Measurements from ENCODE around the gene SYNPR.

Gene SYNPR

DNA sequence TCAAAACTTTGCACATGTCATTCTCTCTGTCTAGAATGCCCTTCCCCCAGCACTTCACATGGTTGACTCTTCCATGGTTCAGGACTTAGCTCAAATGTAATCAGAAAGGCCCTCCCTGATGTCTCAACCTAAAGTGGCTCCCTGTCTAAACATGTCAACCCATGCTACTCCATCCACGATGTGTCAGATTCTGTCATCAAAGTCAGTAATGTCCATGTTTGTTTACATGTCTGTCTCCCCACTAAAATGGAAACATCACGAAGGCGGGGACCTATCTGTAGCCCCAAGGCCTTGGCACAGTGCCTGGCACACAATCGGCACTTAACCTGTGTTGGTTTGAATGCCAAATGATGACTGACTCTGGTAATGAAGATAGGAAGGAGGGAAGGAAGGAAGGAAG lies 353.6 kb downstream of the SYNPR start:
- no peaks in the 10 kb centered on the region for H3K9me2 ChIP-seq (replicated peaks; ENCODE audit: insufficient read depth, low read length)
- no peaks in the 10 kb centered on the region for H3K9me3 ChIP-seq (replicated peaks; ENCODE audit: insufficient read depth, low read length)
- no peaks in the 10 kb centered on the region for H3K79me2 ChIP-seq (ENCODE audit: low read length)
- no peaks in the 10 kb centered on the region for H3K27me3 ChIP-seq (replicated peaks; ENCODE audit: insufficient read depth, low read length)
- H3F3A ChIP-seq (ENCODE audit: insufficient read depth, low read length), result no peaks in the 10 kb centered on the region
- H3K4me3 ChIP-seq (ENCODE audit: low read length), result no peak overlapping the region
- DNase-seq, result no peak
- no peak overlapping the region for H2AFZ ChIP-seq (ENCODE audit: low read length)
- H3K4me2 ChIP-seq (ENCODE audit: low read depth, low read length), result no peak overlapping the region
- H3K27ac ChIP-seq (ENCODE audit: low read length), result no peak overlapping the region
- H3K4me1 ChIP-seq (ENCODE audit: low read length), result no peaks in the 10 kb centered on the region
- H4K20me1 ChIP-seq (ENCODE audit: insufficient read depth, low read length), result no peaks in the 10 kb centered on the region
- TF ChIP-seq EZH2 (optimal IDR thresholded peaks at IDR 0.05; ENCODE audit: low read depth, low read length) (no peak), EZH2phosphoT487 (IDR thresholded peaks at IDR 0.05; ENCODE audit: low read length) (no peak)
- TF ChIP-seq, protein P1, sequence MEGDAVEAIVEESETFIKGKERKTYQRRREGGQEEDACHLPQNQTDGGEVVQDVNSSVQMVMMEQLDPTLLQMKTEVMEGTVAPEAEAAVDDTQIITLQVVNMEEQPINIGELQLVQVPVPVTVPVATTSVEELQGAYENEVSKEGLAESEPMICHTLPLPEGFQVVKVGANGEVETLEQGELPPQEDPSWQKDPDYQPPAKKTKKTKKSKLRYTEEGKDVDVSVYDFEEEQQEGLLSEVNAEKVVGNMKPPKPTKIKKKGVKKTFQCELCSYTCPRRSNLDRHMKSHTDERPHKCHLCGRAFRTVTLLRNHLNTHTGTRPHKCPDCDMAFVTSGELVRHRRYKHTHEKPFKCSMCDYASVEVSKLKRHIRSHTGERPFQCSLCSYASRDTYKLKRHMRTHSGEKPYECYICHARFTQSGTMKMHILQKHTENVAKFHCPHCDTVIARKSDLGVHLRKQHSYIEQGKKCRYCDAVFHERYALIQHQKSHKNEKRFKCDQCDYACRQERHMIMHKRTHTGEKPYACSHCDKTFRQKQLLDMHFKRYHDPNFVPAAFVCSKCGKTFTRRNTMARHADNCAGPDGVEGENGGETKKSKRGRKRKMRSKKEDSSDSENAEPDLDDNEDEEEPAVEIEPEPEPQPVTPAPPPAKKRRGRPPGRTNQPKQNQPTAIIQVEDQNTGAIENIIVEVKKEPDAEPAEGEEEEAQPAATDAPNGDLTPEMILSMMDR (IDR thresholded peaks at IDR 0.05; ENCODE audit: low read length), result no peak
- H3K9ac ChIP-seq (ENCODE audit: low read length), result no peak overlapping the region
- H3K36me3 ChIP-seq (replicated peaks; ENCODE audit: insufficient read depth, low read length), result no peaks in the 10 kb centered on the region

GRCh38 chr3:63635186-63635585 lies 357.1 kb downstream of the SYNPR start:
- H3K4me2 ChIP-seq (ENCODE audit: low read depth, low read length), result no peak overlapping the region
- no peaks in the 10 kb centered on the region for H3K9me3 ChIP-seq (replicated peaks; ENCODE audit: insufficient read depth, low read length)
- no peak for DNase-seq
- no peaks in the 10 kb centered on the region for H3K79me2 ChIP-seq (ENCODE audit: low read length)
- H3K36me3 ChIP-seq (replicated peaks; ENCODE audit: insufficient read depth, low read length), result no peaks in the 10 kb centered on the region
- no peaks in the 10 kb centered on the region for H3F3A ChIP-seq (ENCODE audit: insufficient read depth, low read length)
- H3K4me3 ChIP-seq (ENCODE audit: low read length), result no peak overlapping the region
- H3K4me1 ChIP-seq (ENCODE audit: low read length), result no peaks in the 10 kb centered on the region
- no peak overlapping the region for H3K9ac ChIP-seq (ENCODE audit: low read length)
- H4K20me1 ChIP-seq (ENCODE audit: insufficient read depth, low read length), result no peaks in the 10 kb centered on the region
- H3K27me3 ChIP-seq (replicated peaks; ENCODE audit: insufficient read depth, low read length), result no peaks in the 10 kb centered on the region
- no peak overlapping the region for H2AFZ ChIP-seq (ENCODE audit: low read length)
- no peaks in the 10 kb centered on the region for H3K9me2 ChIP-seq (replicated peaks; ENCODE audit: insufficient read depth, low read length)
- TF ChIP-seq EZH2 (optimal IDR thresholded peaks at IDR 0.05; ENCODE audit: low read depth, low read length) (no peak), EZH2phosphoT487 (IDR thresholded peaks at IDR 0.05; ENCODE audit: low read length) (no peak)
- TF ChIP-seq, protein P1 (IDR thresholded peaks at IDR 0.05; ENCODE audit: low read length), result no peak
- H3K27ac ChIP-seq (ENCODE audit: low read length), result no peak overlapping the region

- Histone ChIP-seq H3K4me1 (ENCODE audit: low read length) (no peaks in the 10 kb centered on the region), H3K9me2 (replicated peaks; ENCODE audit: insufficient read depth, low read length) (no peaks in the 10 kb centered on the region), H3F3A (ENCODE audit: insufficient read depth, low read length) (no peaks in the 10 kb centered on the region), H3K9ac (ENCODE audit: low read length) (no peak overlapping the region), H3K36me3 (replicated peaks; ENCODE audit: insufficient read depth, low read length) (no peaks in the 10 kb centered on the region), H4K20me1 (ENCODE audit: insufficient read depth, low read length) (no peaks in the 10 kb centered on the region), H3K4me3 (ENCODE audit: low read length) (no peak overlapping the region), H3K27me3 (replicated peaks; ENCODE audit: insufficient read depth, low read length) (no peaks in the 10 kb centered on the region), H3K27ac (ENCODE audit: low read length) (no peak overlapping the region), H3K4me2 (ENCODE audit: low read depth, low read length) (no peak overlapping the region), H3K9me3 (replicated peaks; ENCODE audit: insufficient read depth, low read length) (no peaks in the 10 kb centered on the region), H3K79me2 (ENCODE audit: low read length) (no peaks in the 10 kb centered on the region), H2AFZ (ENCODE audit: low read length) (no peak overlapping the region)
- TF ChIP-seq EZH2 (optimal IDR thresholded peaks at IDR 0.05; ENCODE audit: low read depth, low read length) (no peak), EZH2phosphoT487 (IDR thresholded peaks at IDR 0.05; ENCODE audit: low read length) (no peak)
- TF ChIP-seq, protein P1 (IDR thresholded peaks at IDR 0.05; ENCODE audit: low read length), result no peak
- DNase-seq, result no peak
These were observed 361.7 kb downstream of the SYNPR start for GRCh38 chr3:63639806-63640205.

Measured in MM.1S (cell line).